ENCODE measurements around the gene OSBP2.

Gene OSBP2

DNA sequence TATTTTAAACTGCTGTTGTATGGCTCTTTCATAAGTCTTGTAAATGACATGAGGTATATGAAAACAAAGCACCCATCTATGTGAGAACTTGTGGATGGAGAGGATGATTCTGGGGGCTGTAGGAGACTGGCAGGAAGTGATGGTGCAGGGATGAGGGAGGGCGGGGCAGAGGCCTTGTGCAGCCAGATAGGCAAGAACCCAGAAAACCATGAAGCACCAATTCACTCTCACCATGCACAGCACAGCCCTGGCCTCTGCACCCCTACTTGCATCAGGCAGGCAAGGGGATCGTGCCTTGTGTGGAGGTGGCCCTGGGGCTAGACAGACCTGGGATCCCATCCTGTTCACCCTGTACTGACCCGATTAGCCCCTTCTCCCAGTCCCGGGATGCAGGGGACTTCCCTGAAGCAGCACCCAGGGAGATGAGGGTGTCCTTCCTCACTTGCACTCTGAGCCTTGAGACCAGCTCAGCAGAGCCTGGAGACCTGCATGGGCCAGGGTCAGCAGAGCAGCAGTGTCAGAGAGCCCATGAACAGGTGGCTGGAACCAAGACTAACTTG, 188.4 kb downstream of the OSBP2 start:
- TF ChIP-seq, protein P1, sequence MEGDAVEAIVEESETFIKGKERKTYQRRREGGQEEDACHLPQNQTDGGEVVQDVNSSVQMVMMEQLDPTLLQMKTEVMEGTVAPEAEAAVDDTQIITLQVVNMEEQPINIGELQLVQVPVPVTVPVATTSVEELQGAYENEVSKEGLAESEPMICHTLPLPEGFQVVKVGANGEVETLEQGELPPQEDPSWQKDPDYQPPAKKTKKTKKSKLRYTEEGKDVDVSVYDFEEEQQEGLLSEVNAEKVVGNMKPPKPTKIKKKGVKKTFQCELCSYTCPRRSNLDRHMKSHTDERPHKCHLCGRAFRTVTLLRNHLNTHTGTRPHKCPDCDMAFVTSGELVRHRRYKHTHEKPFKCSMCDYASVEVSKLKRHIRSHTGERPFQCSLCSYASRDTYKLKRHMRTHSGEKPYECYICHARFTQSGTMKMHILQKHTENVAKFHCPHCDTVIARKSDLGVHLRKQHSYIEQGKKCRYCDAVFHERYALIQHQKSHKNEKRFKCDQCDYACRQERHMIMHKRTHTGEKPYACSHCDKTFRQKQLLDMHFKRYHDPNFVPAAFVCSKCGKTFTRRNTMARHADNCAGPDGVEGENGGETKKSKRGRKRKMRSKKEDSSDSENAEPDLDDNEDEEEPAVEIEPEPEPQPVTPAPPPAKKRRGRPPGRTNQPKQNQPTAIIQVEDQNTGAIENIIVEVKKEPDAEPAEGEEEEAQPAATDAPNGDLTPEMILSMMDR (conservative IDR thresholded peaks at IDR 0.05; ENCODE audit: control insufficient read depth, insufficient read depth, low read depth, low read length), result no peak
- no peak overlapping the region for H3K4me3 ChIP-seq (ENCODE audit: control insufficient read depth, low read depth, low read length)
- DNase-seq (ENCODE audit: low read depth), result no peak

DNA sequence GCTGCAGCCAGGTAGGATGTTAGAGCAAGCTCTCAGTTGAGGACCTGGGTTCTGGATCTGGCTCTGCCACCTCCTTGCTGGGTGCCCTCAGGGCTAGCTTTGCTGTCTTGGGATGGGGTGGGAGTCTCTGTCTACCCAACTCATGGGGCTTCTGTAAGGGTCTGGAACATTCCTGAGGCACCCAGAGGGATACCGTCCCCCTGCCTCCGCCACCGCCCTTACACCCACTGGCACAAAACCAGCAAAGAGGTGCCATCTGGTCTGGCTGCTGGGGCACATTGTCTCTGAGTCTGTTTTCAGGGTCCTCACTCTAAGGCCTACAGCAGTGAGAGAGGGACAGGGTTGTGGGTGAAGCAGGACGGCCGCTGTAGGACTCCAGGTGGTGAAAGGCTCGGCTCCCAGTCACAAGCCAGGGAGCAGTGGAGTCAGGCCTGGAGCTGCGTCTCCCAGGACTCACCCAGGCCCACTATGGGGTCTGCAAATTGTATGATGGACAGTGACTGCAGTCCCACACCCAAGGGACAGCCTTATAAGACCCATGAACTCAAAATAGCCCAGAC, 189.0 kb downstream of the OSBP2 start:
- no peak for DNase-seq (ENCODE audit: low read depth)
- TF ChIP-seq, protein P1 (conservative IDR thresholded peaks at IDR 0.05; ENCODE audit: control insufficient read depth, insufficient read depth, low read depth, low read length), result no peak
- H3K4me3 ChIP-seq (ENCODE audit: control insufficient read depth, low read depth, low read length), result no peak overlapping the region

DNA sequence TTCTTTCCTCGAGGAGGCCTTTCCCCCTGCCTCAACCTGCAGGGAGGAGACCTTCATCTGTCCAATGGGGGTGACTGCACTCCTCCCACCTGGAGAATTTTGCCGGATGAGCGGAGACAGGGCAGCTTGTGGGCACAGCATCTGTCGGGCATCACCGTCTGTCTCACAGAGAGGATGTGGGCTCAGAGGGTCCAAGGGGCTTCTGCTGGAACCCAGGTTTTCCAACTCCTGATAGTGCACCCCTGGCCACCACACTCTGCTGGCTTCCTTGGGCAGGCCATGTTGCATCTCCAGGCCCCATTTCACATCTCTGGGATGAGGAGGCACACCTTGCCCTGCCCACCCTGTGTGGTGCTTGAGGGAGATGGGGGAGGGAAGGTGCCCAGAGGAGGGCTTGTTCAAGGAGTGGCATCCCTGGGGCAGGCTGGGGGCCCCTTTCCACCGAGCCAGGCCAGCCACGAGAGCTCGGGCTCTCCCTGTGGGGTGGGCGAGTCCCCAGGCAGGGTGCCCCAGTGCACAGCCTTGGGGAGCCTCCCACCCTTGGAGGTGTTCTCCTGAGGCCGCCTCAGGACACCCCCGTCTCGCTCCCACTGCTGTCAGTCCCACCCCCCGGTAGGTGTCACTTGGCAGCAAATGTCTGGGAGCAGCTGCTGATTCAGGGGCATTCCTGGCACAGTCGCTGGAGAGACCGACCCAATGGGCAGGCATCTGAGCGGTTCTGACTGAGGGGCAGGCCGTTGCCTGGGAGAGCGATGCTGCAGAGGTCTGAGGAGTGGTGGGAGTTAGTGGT, 189.7 kb downstream of the OSBP2 start:
- TF ChIP-seq, protein P1 (conservative IDR thresholded peaks at IDR 0.05; ENCODE audit: control insufficient read depth, insufficient read depth, low read depth, low read length), result no peak
- DNase-seq (ENCODE audit: low read depth), result no peak
- H3K4me3 ChIP-seq (ENCODE audit: control insufficient read depth, low read depth, low read length), result no peak overlapping the region

DNA sequence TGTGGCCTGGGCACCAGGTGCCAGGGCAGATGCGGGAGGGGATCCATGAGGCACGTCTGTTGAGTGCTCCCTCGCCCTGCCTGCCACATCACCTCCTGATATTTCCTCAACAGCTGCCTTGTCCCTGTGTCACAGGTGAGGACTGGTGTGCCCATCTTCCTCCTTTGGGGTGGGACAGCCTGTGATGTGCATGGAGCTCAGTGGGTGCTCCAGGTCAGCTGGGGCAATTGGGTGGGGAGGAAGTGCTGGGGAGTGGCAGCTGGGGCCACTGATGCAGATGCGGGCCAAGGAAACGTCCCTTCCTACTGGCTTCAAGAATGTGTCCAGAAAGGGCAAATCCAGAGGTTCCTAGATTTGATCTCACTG, 190.3 kb downstream of the OSBP2 start:
- TF ChIP-seq, protein P1 (conservative IDR thresholded peaks at IDR 0.05; ENCODE audit: control insufficient read depth, insufficient read depth, low read depth, low read length), result no peak
- no peak for DNase-seq (ENCODE audit: low read depth)

DNA sequence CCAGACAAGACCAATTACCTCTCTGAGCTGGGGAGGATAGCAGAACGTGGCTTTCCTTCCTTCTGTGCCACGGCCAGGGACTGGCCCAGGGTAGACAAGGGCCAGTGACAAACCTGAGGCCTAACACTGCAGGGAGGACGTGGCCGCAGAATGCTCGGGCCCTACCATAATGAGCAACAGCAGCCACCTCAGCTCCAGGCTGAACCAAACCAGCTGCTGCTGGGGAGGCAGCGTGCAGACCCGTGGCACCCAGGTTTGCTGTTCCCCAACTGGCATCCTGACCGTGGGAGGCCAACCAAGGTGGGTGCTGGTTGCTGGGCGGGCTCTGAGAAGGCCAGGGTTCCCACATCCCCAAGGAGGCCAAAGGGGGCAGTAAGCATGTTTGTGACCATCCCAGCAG, 190.9 kb downstream of the OSBP2 start:
- TF ChIP-seq, protein P1 (conservative IDR thresholded peaks at IDR 0.05; ENCODE audit: control insufficient read depth, insufficient read depth, low read depth, low read length), result no peak
- no peak overlapping the region for H3K4me3 ChIP-seq (ENCODE audit: control insufficient read depth, low read depth, low read length)
- no peak for DNase-seq (ENCODE audit: low read depth)

More for the DNA sequence above, 190.3 kb downstream of the OSBP2 start:
- no peak overlapping the region for H3K4me3 ChIP-seq (ENCODE audit: control insufficient read depth, low read depth, low read length)

DNA sequence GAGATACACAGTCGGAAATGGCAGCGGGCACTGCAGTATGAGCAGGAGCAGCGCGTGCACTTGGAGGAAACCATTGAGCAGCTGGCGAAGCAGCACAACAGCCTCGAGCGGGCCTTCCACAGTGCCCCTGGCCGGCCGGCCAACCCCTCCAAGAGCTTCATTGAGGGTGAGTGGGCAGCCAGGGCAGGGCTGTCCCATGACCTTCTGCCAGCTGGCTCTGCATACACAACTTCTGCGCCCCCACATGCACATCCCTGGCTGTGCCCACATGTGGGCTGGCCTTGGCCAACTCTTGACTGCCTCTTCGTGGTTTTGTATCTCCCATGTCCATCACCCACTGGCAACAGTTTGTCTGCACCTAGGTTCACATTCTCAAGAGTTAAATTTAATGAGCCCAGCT, 192.8 kb downstream of the OSBP2 start:
- no peak overlapping the region for H3K4me3 ChIP-seq (ENCODE audit: control insufficient read depth, low read depth, low read length)
- TF ChIP-seq, protein P1 (conservative IDR thresholded peaks at IDR 0.05; ENCODE audit: control insufficient read depth, insufficient read depth, low read depth, low read length), result no peak
- DNase-seq (ENCODE audit: low read depth), result no peak

All from fibroblast of mammary gland (primary cell).